Aorta (tissue), 5 donors: Measurements from ENCODE around the gene ACBD7. TPM values are rescaled to one million over a fixed set of nuclear protein-coding genes. Genes with fewer than 3 reads are reported as not detected.

ENCODE experiments used
- ATAC-seq: fragments of 200-7000 bp; cut with Tn5 transposase; one replicate; pipeline ENCODE4 v1.9.1; 2022; ENCODE audit warnings: moderate library complexity; ENCODE audit not compliant: low FRiP score
- DNase-seq, 2 donors: peaks; one replicate each; pipeline ENCODE4 v3.0.0-alpha.2; 2020
- H3K27ac ChIP-seq, 2 donors: one replicate each; pipeline ENCODE4 v1.5.1; 2013; ENCODE audit warnings: low read length in 2 of 2, mild to moderate bottlenecking in 2 of 2, moderate library complexity in 2 of 2, control low read depth in 1 of 2, inconsistent platforms in 1 of 2, low read depth in 1 of 2
- H3K27me3 ChIP-seq, 2 donors: one replicate each; pipeline ENCODE4 v1.6.1; 2013; ENCODE audit warnings: control low read depth in 1 of 2, low read length in 1 of 2, mild to moderate bottlenecking in 1 of 2, moderate library complexity in 1 of 2; ENCODE audit not compliant: insufficient read depth in 2 of 2, control insufficient read depth in 1 of 2
- H3K36me3 ChIP-seq, 2 donors: one replicate each; pipeline ENCODE4 v1.6.1; 2013; ENCODE audit warnings: control low read depth in 1 of 2, low read length in 1 of 2, mild to moderate bottlenecking in 1 of 2; ENCODE audit not compliant: insufficient read depth in 2 of 2, control insufficient read depth in 1 of 2
- H3K4me1 ChIP-seq, 2 donors: one replicate each; pipeline ENCODE4 v1.6.1; 2013; ENCODE audit warnings: low read length in 2 of 2, control low read depth in 1 of 2, mild to moderate bottlenecking in 1 of 2, moderate library complexity in 1 of 2; ENCODE audit not compliant: insufficient read depth in 2 of 2, control insufficient read depth in 1 of 2
- H3K4me3 ChIP-seq, 2 donors: one replicate each; pipeline ENCODE4 v1.5.1; 2013; ENCODE audit warnings: low read length in 2 of 2, control low read depth in 1 of 2, mild to moderate bottlenecking in 1 of 2
- H3K9me3 ChIP-seq: one replicate; pipeline ENCODE4 v1.6.1; 2013; ENCODE audit warnings: mild to moderate bottlenecking, low read length; ENCODE audit not compliant: control insufficient read depth
- WGBS, 2 donors: extraction: QIAGEN DNeasy Blood & Tissue Kit; methylation state at CpG; one replicate each; pipeline ENCODE4 v1.1.7; 2013; 5-methylcytosine and 5-hydroxymethylcytosine counted together
- intact Hi-C, 2 donors: fragments of 100-400 bp; cut with DNase I; formaldehyde crosslinking; loops; one replicate each; pipeline versions ENCODE4 v1.14.2 to v1.15.0; 2022
- polyA plus RNA-seq, 2 donors: library from polyadenylated mRNA; stranded (reverse); fragments of 200-250 nt; gene quantifications; one replicate each; pipeline ENCODE4 v1.2.3, GENCODE V29; 2013
- total RNA-seq, 2 donors: library from RNA; stranded (reverse); fragmentation: NEBNext Ultra II Directional; extraction: Animal tissue kit (Norgen Biotek cat#: 25700); gene quantifications; one replicate each; pipeline ENCODE4 v1.2.1, GENCODE V29; 2021
- donor health status: healthy with polysubstance abuse.
- donor health status: Bipolar disorder and iron deficiency.
- donor health status: DM: no; HTN: no; CAD: no.
- donor health status: DM: no; HTN: no; CAD: no.
- donor health status: DM: yes; HTN: yes; CAD: no.

ACBD7 gene
- total and polyA plus RNA-seq, 4 donors, result not detected

DNA sequence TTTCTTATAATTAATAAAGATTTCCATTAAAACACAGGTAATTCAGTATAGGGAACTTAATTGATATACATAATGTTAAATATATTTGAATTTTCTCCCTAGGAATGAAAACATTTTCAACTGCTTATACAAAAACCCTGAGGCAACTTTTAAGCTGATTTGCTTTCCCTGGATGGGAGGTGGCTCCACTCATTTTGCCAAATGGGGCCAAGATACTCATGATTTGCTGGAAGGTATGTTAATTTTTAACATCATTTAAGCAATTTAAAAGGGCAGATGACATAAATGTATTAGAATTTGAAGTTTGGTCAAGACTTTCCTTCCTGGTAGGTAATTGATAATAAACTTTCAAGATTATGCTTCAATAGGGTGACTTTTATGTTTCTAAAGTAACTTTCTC is 39.0 kb downstream of the ACBD7 start:
- no peak overlapping the region for H3K4me3 ChIP-seq
- no peak overlapping the region for H3K27ac ChIP-seq
- no peak for ATAC-seq
- no peaks in the 10 kb centered on the region for H3K36me3 ChIP-seq
- DNase-seq, result no peak
- no peaks in the 10 kb centered on the region for H3K27me3 ChIP-seq
- H3K4me1 ChIP-seq, result peaks cover 2 to 3% of the 10 kb centered on the region in 2 donors
- H3K9me3 ChIP-seq, result no peaks in the 10 kb centered on the region
- intact Hi-C loops, result no loop called here

DNA sequence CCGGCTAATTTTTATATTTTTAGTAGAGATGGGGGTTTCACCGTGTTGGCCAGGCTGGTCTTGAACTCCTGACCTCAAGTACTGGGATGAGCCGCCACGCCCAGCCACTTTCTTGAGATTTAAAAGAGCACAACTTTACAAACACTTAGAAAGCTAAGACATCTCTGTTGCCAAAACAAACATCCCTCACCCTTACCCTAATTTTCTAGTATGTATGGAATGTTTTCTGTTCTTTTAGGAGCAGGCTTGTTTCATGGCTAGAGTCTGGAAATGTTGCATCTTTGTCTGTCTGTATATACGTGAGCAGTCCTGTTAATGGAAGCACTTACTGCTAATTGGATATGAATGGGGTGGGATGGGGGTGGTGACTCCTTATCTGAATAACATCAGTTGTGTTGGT is 42.0 kb downstream of the ACBD7 start:
- Histone ChIP-seq H3K4me3 (no peak overlapping the region), H3K36me3 (no peaks in the 10 kb centered on the region), H3K9me3 (no peaks in the 10 kb centered on the region), H3K27ac (peak overlapping the region in 1 of 2 donors; percentile 98), H3K27me3 (no peaks in the 10 kb centered on the region), H3K4me1 (peaks cover 2 to 3% of the 10 kb centered on the region in 2 donors)
- ATAC-seq, result no peak
- intact Hi-C loops, result no loop called here
- DNase-seq, result no peak
- WGBS, 2 donors, result 11 to 12% methylated on average over 5 of the region's 5 CpGs

DNA sequence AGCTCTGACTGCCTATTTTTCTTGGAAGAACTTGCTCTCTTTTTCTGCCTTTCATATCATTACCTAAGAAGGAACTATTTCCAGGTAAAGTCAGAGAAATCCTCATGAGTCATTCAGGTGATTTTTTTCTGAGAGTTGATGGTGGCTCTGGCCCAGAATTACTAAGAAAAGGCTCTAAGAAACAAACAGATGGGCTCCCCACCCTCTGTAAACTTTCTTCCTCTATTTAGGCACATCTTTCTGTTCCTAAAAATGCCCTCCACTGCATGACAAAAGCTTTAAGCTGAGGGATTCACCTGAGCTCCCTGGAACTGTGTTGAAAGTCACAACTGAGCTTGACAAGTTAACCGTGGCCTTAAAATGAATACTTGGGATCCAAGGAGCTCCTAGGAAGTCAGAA is 43.2 kb downstream of the ACBD7 start:
- intact Hi-C loops, result no loop called here
- no peaks in the 10 kb centered on the region for H3K27me3 ChIP-seq
- H3K36me3 ChIP-seq, result no peaks in the 10 kb centered on the region
- H3K4me3 ChIP-seq, result no peak overlapping the region
- ATAC-seq (no peak), DNase-seq (no peak)
- peaks cover 2 to 3% of the 10 kb centered on the region in 2 donors for H3K4me1 ChIP-seq
- H3K9me3 ChIP-seq, result no peaks in the 10 kb centered on the region
- H3K27ac ChIP-seq, result no peak overlapping the region
- WGBS, 2 donors, result 91 to 94% methylated on average over 1 of the region's 1 CpG

DNA sequence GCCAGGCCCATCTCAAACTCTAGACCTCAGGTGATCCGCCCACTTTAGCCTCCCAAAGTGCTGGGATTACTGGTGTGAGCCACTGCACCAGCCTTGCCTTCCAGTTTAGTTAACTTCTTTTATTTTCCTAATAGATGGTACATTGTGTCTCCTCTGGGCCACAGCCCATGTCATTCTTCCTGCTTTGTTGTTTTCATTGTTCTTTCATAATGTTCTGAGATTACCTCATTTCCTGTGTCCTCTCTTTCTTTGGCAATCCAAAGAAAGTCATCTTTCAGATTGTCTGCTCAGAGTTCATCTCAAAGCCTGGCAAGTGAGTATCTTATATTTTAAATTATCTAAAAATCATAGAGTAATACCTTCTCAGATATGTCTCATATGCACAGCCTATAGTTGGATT is 44.9 kb downstream of the ACBD7 start, which contains the start of gene OLAH:
Gene OLAH (plus strand): TSS at position 270 of the 400 bp plus-strand sequence. CDS start 3,346 bp downstream, outside the sequence.
- 97 to 100% methylated on average over 1 of the region's 1 CpG for WGBS, 2 donors
- Histone ChIP-seq H3K4me3 (no peak within 1 kb of the TSS), H3K36me3 (no peaks in the 10 kb centered on the region), H3K4me1 (peaks cover 2 to 3% of the 10 kb centered on the region in 2 donors), H3K27ac (no peak within 1 kb of the TSS), H3K9me3 (no peaks in the 10 kb centered on the region), H3K27me3 (no peaks in the 10 kb centered on the region)
- intact Hi-C loops, result no loop called here
- no peak for ATAC-seq
- no peak for DNase-seq

DNA sequence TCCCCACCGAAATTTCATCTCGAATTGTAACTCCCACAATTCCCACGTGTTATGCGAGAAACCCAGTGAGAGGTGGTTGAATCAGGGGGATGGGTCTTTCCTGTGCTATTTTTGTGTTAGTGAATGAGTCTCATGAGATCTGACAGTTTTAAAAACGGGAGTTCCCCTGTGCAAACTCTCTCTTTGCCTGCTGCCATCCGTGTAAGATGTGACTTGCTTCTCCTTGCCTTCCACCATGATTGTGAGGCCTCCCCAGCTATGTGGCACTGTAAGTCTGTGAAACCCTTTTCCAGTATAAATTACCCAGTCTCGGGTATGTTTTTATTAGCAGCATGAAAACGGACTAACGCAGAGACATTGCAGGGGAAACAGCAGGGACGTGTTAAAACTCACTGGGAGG is 50.2 kb downstream of the ACBD7 start:
- no peaks in the 10 kb centered on the region for H3K27me3 ChIP-seq

DNA sequence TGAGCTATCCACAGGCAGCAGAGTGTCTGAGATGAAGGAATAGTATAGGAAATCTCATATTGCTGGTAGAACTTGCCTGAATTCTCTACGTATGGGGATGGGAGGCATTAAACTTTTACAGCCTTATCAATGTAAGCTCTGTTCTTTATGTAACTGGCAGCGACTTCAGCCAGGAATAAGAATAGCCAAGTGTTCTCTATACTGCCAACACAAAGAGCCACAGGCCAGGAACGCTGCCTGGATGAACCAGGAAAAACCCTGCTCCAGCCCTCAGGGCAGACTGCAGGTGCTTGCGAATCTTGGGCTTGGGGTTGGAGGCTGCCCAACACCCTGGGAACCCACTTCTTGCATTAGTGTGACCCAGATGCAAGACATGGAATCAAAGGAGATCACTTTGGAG is 50.9 kb downstream of the ACBD7 start:
- H3K36me3 ChIP-seq, result no peaks in the 10 kb centered on the region
- no peak overlapping the region for H3K27ac ChIP-seq
- no peaks in the 10 kb centered on the region for H3K9me3 ChIP-seq
- H3K4me3 ChIP-seq, result no peak overlapping the region
- DNase-seq, result no peak
- no peak for ATAC-seq
- WGBS, 2 donors, result 13 to 19% methylated on average over 4 of the region's 4 CpGs
- no peaks in the 10 kb centered on the region for H3K27me3 ChIP-seq
- intact Hi-C loops, result no loop called here
- no peaks in the 10 kb centered on the region for H3K4me1 ChIP-seq

More for the DNA sequence above, 50.2 kb downstream of the ACBD7 start:
- DNase-seq, result no peak
- 76 to 82% methylated on average over 10 of the region's 10 CpGs for WGBS, 2 donors
- no peak overlapping the region for H3K27ac ChIP-seq
- no peaks in the 10 kb centered on the region for H3K36me3 ChIP-seq
- no peak overlapping the region for H3K4me3 ChIP-seq
- intact Hi-C loops, result no loop called here
- no peak for ATAC-seq
- no peaks in the 10 kb centered on the region for H3K4me1 ChIP-seq
- no peaks in the 10 kb centered on the region for H3K9me3 ChIP-seq

DNA sequence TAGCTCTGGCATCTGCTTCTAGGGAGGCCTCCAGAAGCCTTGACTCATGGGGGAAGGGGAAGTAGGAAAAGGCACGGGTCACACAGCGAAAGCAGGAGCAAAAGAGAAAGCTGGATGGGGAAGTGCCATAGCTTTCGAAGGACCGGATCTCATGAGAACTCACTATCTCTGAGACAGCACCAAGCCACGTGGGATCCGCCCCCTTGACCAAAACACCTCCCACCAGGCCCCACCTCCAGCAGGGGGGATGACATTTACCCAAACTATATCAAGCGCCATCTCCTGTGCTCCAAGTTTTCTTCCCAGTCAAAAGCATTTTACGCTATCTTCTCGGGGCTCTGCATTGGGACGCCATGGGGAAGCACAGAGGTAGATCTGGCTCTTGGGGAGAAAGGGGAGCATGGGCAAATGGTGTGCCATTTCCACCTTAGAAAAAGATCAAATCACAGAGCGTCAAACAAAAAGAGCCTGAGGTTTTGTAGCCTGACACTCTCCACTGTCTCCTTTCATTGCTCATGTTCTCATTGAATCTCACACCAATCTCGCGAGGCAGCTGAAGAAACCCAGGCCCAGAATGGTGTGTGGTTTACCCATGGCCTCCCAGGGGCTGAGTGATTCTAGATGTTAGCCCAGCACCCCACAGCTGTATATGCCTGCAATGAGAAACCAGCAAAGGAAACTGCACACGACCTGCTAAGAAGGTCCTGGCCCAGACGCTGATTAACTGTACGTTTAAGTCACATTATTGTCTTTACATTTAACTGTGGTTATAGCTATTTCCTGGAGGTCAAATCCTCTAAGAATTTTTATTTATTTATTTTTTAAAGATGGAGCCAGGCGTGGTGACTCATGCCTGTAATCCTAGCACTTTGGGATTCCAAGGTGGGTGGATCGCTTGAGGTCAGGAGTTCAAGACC is 52.9 kb downstream of the ACBD7 start:
- Histone ChIP-seq H3K27ac (no peak overlapping the region), H3K4me3 (no peak overlapping the region), H3K27me3 (no peaks in the 10 kb centered on the region), H3K36me3 (no peaks in the 10 kb centered on the region), H3K9me3 (no peaks in the 10 kb centered on the region), H3K4me1 (no peaks in the 10 kb centered on the region)
- intact Hi-C loops, result no loop called here
- DNase-seq (peak in 1 of 2 donors; percentile 57), ATAC-seq (no peak)
- WGBS, 2 donors, result 87 to 89% methylated on average over 18 of the region's 18 CpGs

DNA sequence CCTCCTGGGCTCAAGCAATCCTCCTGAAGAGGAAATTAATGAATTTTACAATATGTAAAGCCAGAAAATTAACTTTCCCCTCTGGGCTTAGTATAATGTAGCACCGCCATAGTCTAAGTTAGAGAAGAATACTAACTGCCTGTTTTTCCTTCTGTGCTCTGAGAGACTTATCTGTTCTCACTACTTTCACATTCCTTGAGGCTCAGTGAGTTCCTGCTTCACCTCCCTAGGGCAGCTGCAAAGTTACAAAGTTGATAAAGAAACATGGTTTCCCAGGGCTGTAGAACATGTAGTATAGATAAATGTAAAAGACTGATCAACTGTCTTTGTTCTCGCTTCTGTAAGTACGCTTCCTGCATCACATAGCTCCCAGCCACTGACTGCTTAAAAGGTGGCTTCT is 60.8 kb downstream of the ACBD7 start:
- Histone ChIP-seq H3K27ac (no peak overlapping the region), H3K4me3 (no peak overlapping the region), H3K36me3 (no peaks in the 10 kb centered on the region), H3K9me3 (no peaks in the 10 kb centered on the region), H3K4me1 (no peaks in the 10 kb centered on the region), H3K27me3 (no peaks in the 10 kb centered on the region)
- WGBS, 2 donors, result 54 to 69% methylated on average over 3 of the region's 3 CpGs
- ATAC-seq (no peak), DNase-seq (no peak)
- intact Hi-C loops, result no loop called here
